H9 (cell line): ENCODE results near the gene NOBOX. TPM values are rescaled to one million over a fixed set of nuclear protein-coding genes. Genes with fewer than 3 reads are reported as not detected.
"Not testable (repeated sequence)": the region's sequence is repeated elsewhere in the genome, so short reads cannot be mapped to it uniquely, and the experiment has no call there.

ENCODE experiments used
- DNase-seq: peaks from one replicate; pipeline ENCODE4 v3.0.0-alpha.2; 2017
- H2AFZ ChIP-seq: one replicate; pipeline ENCODE4 v1.6.1; 2013; ENCODE audit warnings: mild to moderate bottlenecking, low read length, control low read depth, moderate library complexity
- H2AK5ac ChIP-seq: 2 replicates; pipeline ENCODE4 v1.6.1; 2013; ENCODE audit warnings: low read length, control low read depth, mixed read lengths; ENCODE audit not compliant: insufficient read length
- H2BK120ac ChIP-seq: one replicate; pipeline ENCODE4 v1.6.1; 2013; ENCODE audit warnings: low read depth, mild to moderate bottlenecking, low read length, control low read depth, inconsistent platforms; ENCODE audit not compliant: poor library complexity, severe bottlenecking
- H2BK12ac ChIP-seq: 2 replicates; pipeline ENCODE4 v1.6.1; 2013; ENCODE audit warnings: low read length, control low read depth, mixed read lengths, low read depth; ENCODE audit not compliant: insufficient read length
- H2BK15ac ChIP-seq: 2 replicates; pipeline ENCODE4 v1.6.1; 2013; ENCODE audit warnings: low read depth, low read length, control low read depth
- H2BK20ac ChIP-seq: one replicate; pipeline ENCODE4 v1.6.1; 2013; ENCODE audit warnings: low read depth, mild to moderate bottlenecking, low read length, control low read depth, inconsistent platforms; ENCODE audit not compliant: poor library complexity, severe bottlenecking
- H2BK5ac ChIP-seq: 2 replicates; pipeline ENCODE4 v1.6.1; 2013; ENCODE audit warnings: low read length, control low read depth, mixed read lengths; ENCODE audit not compliant: insufficient read length
- H3K14ac ChIP-seq: 2 replicates; pipeline ENCODE4 v1.6.1; 2013; ENCODE audit warnings: low read length, control low read depth; ENCODE audit not compliant: insufficient read depth
- H3K18ac ChIP-seq: 2 replicates; pipeline ENCODE4 v1.6.1; 2013; ENCODE audit warnings: low read depth, mild to moderate bottlenecking, mixed read lengths, low read length, control low read depth; ENCODE audit not compliant: insufficient read length
- H3K23ac ChIP-seq: 2 replicates; pipeline ENCODE4 v1.6.1; 2013; ENCODE audit warnings: low read length, control low read depth, mixed read lengths, low read depth; ENCODE audit not compliant: insufficient read length
- H3K23me2 ChIP-seq: 2 replicates; pipeline ENCODE4 v1.6.1; 2013; ENCODE audit warnings: low read depth, mild to moderate bottlenecking, mixed read lengths, low read length, control low read depth; ENCODE audit not compliant: insufficient read length, poor library complexity, severe bottlenecking
- H3K27ac ChIP-seq: 2 replicates; pipeline ENCODE4 v1.5.1; 2013; ENCODE audit warnings: low read length, control low read depth, mixed read lengths, low read depth; ENCODE audit not compliant: insufficient read length
- H3K27me3 ChIP-seq: 2 replicates; pipeline ENCODE4 v1.6.1; 2013; ENCODE audit warnings: low read length, control low read depth, inconsistent platforms; ENCODE audit not compliant: insufficient read depth
- H3K4ac ChIP-seq: 2 replicates; pipeline ENCODE4 v1.6.1; 2013; ENCODE audit warnings: low read depth, mild to moderate bottlenecking, control low read depth, inconsistent platforms, low read length, moderate library complexity
- H3K4me1 ChIP-seq: 2 replicates; pipeline ENCODE4 v1.6.1; 2013; ENCODE audit warnings: low read length, control low read depth, inconsistent platforms; ENCODE audit not compliant: insufficient read depth
- H3K4me2 ChIP-seq: 2 replicates; pipeline ENCODE4 v1.6.1; 2013; ENCODE audit warnings: low read length, control low read depth, mixed read lengths; ENCODE audit not compliant: insufficient read length, insufficient read depth
- H3K56ac ChIP-seq: 2 replicates; pipeline ENCODE4 v1.6.1; 2013; ENCODE audit warnings: low read depth, mild to moderate bottlenecking, mixed read lengths, low read length, control low read depth; ENCODE audit not compliant: insufficient read length
- H3K79me1 ChIP-seq: 2 replicates; pipeline ENCODE4 v1.6.1; 2013; ENCODE audit warnings: low read depth, mild to moderate bottlenecking, moderate library complexity, low read length, control low read depth, inconsistent platforms; ENCODE audit not compliant: insufficient read depth, poor library complexity, severe bottlenecking
- H3K79me2 ChIP-seq: 2 replicates; pipeline ENCODE4 v1.6.1; 2013; ENCODE audit warnings: low read length, control low read depth, inconsistent platforms; ENCODE audit not compliant: insufficient read depth
- H3K9ac ChIP-seq: 2 replicates; pipeline ENCODE4 v1.6.1; 2013; ENCODE audit warnings: low read length, control low read depth, mixed read lengths; ENCODE audit not compliant: insufficient read length; ENCODE audit errors: extremely low read depth
- H3K9me3 ChIP-seq: one replicate; pipeline ENCODE4 v1.6.1; 2013; ENCODE audit warnings: low read depth, low read length, inconsistent platforms; ENCODE audit not compliant: control insufficient read depth
- H3T11ph ChIP-seq: one replicate; pipeline ENCODE4 v1.6.1; 2013; ENCODE audit warnings: mild to moderate bottlenecking, low read length, control low read depth, inconsistent platforms
- H4K20me1 ChIP-seq: one replicate; pipeline ENCODE4 v1.6.1; 2013; ENCODE audit not compliant: control insufficient read depth, insufficient read length, insufficient read depth
- H4K5ac ChIP-seq: 2 replicates; pipeline ENCODE4 v1.6.1; 2013; ENCODE audit warnings: low read depth, mild to moderate bottlenecking, mixed read lengths, low read length, control low read depth; ENCODE audit not compliant: insufficient read length
- H4K8ac ChIP-seq: replicated peaks from 2 replicates; pipeline ENCODE4 v1.6.1; 2013; ENCODE audit warnings: low read length, control low read depth, mixed read lengths, low read depth; ENCODE audit not compliant: insufficient read length
- H4K91ac ChIP-seq: 2 replicates; pipeline ENCODE4 v1.6.1; 2013; ENCODE audit warnings: low read depth, mild to moderate bottlenecking, moderate library complexity, mixed read lengths, low read length, control low read depth; ENCODE audit not compliant: insufficient read length
- H3K27ac Mint-ChIP-seq, 3 experiments: 2 replicates in 2 of 3; 3 replicates in 1 of 3; pipeline ENCODE4 v1.8.0; 2020 to 2021; ENCODE audit warnings: mixed read lengths in 3 of 3, mild to moderate bottlenecking in 1 of 3, moderate library complexity in 1 of 3
- H3K27me3 Mint-ChIP-seq: 2 replicates; pipeline ENCODE4 v1.8.0; 2021; ENCODE audit warnings: low read depth, mild to moderate bottlenecking, moderate library complexity, mixed read lengths
- H3K36me3 Mint-ChIP-seq, 3 experiments: 2 replicates in 2 of 3; 3 replicates in 1 of 3; pipeline ENCODE4 v1.8.0; 2020 to 2021; ENCODE audit warnings: low read depth in 3 of 3, mixed read lengths in 3 of 3; ENCODE audit not compliant: insufficient read depth in 1 of 3
- H3K4me1 Mint-ChIP-seq, 2 experiments: 2 replicates each; pipeline ENCODE4 v1.8.0; 2020; ENCODE audit warnings: mixed read lengths in 2 of 2
- H3K4me3 Mint-ChIP-seq, 2 experiments: 2 replicates in 1 of 2; 3 replicates in 1 of 2; pipeline ENCODE4 v1.8.0; 2020 to 2021; ENCODE audit warnings: mild to moderate bottlenecking in 2 of 2, mixed read lengths in 2 of 2, moderate library complexity in 1 of 2
- H3K9me3 Mint-ChIP-seq, 2 experiments: 2 replicates in 1 of 2; 3 replicates in 1 of 2; pipeline ENCODE4 v1.8.0; 2020; ENCODE audit warnings: mild to moderate bottlenecking in 2 of 2, mixed read lengths in 2 of 2, moderate library complexity in 1 of 2
- WGBS: extraction: QIAGEN DNeasy Blood & Tissue Kit; methylation state at CpG from one replicate; pipeline ENCODE4 v1.1.7; 2013; ENCODE audit warnings: missing lambda C conversion rate, low lambda C conversion rate, mixed read lengths; ENCODE audit not compliant: insufficient read length; ENCODE audit errors: extremely low coverage; 5-methylcytosine and 5-hydroxymethylcytosine counted together
- total RNA-seq: library from RNA; stranded (reverse); gene quantifications from 2 replicates; pipeline ENCODE4 v1.2.1, GENCODE V29; 2021

The NOBOX gene
- total RNA-seq, 1 experiment from 2014 or later: not detected

DNA sequence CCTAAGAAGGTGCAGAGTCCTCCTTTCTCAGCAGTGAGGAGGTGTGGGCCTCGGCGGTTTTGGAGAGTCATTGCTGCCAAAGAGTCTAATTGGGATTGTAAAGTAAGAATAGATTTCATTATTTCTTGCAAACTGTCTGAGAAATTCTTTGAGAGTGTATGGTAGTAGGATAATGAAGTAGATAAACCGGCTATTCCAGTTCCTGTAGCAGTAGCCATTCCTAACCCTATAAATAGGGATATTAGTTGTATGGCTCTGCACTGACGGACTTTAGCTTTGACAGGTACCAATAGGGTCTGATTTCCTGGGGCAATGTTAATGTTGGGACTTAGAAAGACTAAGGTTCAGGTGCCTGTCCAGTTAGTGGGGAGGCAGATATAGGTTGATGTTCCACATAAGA is 15.4 kb upstream of the NOBOX start:
- not testable (repeated sequence) for H3K4ac ChIP-seq, H3K27me3 Mint-ChIP-seq, H4K20me1 ChIP-seq, H2BK120ac ChIP-seq, H3K56ac ChIP-seq, H2BK15ac ChIP-seq, H4K5ac ChIP-seq, H3K18ac ChIP-seq, H3K9ac ChIP-seq, H3K27ac Mint-ChIP-seq, DNase-seq, H2BK5ac ChIP-seq, H3K4me3 Mint-ChIP-seq, H3K23me2 ChIP-seq, H3K9me3 ChIP-seq, H3K4me2 ChIP-seq, H2AFZ ChIP-seq, H3K4me1 ChIP-seq, H3K23ac ChIP-seq, H3K27ac ChIP-seq, H3K79me1 ChIP-seq, H3K27me3 ChIP-seq, H2BK12ac ChIP-seq, H2BK20ac ChIP-seq, H3T11ph ChIP-seq, H4K8ac ChIP-seq, H4K91ac ChIP-seq, H2AK5ac ChIP-seq, H3K14ac ChIP-seq, H3K79me2 ChIP-seq
- Mint-ChIP-seq H3K36me3 (peaks cover 0 to 25% (median 4%) of the 10 kb centered on the region in 3 experiments; a peak in 6 of 7 replicates), H3K4me1 (peaks cover 5 to 12% of the 10 kb centered on the region in 2 experiments), H3K9me3 (peaks cover 15 to 19% of the 10 kb centered on the region in 2 experiments; a peak in 4 of 5 replicates)
- no CpG with 5 or more reads among the region's 4 CpGs for WGBS
